GM19023 (cell line): ENCODE results near the gene F2R.
"Not testable (repeated sequence)": the region's sequence is repeated elsewhere in the genome, so short reads cannot be mapped to it uniquely, and the experiment has no call there.

Experiments
- ATAC-seq: cut with Tn5 transposase; IDR thresholded peaks from one replicate; pipeline ENCODE4 v1.9.1; 2021; ENCODE audit warnings: mild to moderate bottlenecking, moderate library complexity; ENCODE audit not compliant: unreplicated experiment

F2R gene

GRCh38 chr5:76715736-76716455 is at the start of gene F2R:
Gene F2R, plus strand, starts transcription at chr5:76716126. Its CDS starts 182 bp downstream, at chr5:76716308.
- peak; percentile 67 for ATAC-seq

- no peak for ATAC-seq
Observed at GRCh38 chr5:76667495-76667894, 48.4 kb upstream of the F2R start.

- ATAC-seq = no peak
Observed at GRCh38 chr5:76669245-76669644, 46.7 kb upstream of the F2R start.

- no peak for ATAC-seq
Observed at GRCh38 chr5:76670508-76670907, 45.4 kb upstream of the F2R start.

- no peak for ATAC-seq
Observed at GRCh38 chr5:76672242-76672641, 43.7 kb upstream of the F2R start.

- ATAC-seq = no peak
Observed at GRCh38 chr5:76673125-76673524, 42.8 kb upstream of the F2R start.

GRCh38 chr5:76674330-76675066 is 41.4 kb upstream of the F2R start:
- no peak for ATAC-seq

GRCh38 chr5:76675364-76675763 is 40.6 kb upstream of the F2R start:
- ATAC-seq = no peak

GRCh38 chr5:76677849-76678472 is 38.0 kb upstream of the F2R start:
- ATAC-seq = no peak

GRCh38 chr5:76679231-76679630 is 36.7 kb upstream of the F2R start:
- ATAC-seq = no peak

GRCh38 chr5:76680826-76681225 is 35.1 kb upstream of the F2R start:
- ATAC-seq = not testable (repeated sequence)

GRCh38 chr5:76681287-76681686 is 34.6 kb upstream of the F2R start:
- no peak for ATAC-seq

GRCh38 chr5:76682387-76682786 is 33.5 kb upstream of the F2R start:
- ATAC-seq = no peak

- no peak for ATAC-seq
Observed at GRCh38 chr5:76683816-76684731, 31.9 kb upstream of the F2R start.

- ATAC-seq = no peak
Observed at GRCh38 chr5:76684756-76685519, 31.0 kb upstream of the F2R start.

GRCh38 chr5:76685704-76686103 is 30.2 kb upstream of the F2R start:
- no peak for ATAC-seq

- ATAC-seq = no peak
Observed at GRCh38 chr5:76688212-76688611, 27.7 kb upstream of the F2R start.

GRCh38 chr5:76688836-76689235 is 27.1 kb upstream of the F2R start:
- no peak for ATAC-seq

- ATAC-seq = no peak
Observed at GRCh38 chr5:76689321-76690036, 26.4 kb upstream of the F2R start.
